CMK (cell line): ENCODE results near the gene TEAD3.

Source experiments
- DNase-seq: peaks from one replicate; pipeline ENCODE4 v3.0.0-alpha.2; 2010; ENCODE audit warnings: low read depth

The TEAD3 gene

GRCh38 chr6:35512740-35513139, 15.9 kb upstream of the TEAD3 start, which contains the start of gene TULP1:
TULP1 (minus strand) TSS chr6:35512896; CDS start chr6:35512858, 38 bp downstream.
- no peak for DNase-seq

- no peak for DNase-seq
These were observed 15.1 kb upstream of the TEAD3 start for GRCh38 chr6:35512006-35512405.

- no peak for DNase-seq
These were observed 14.7 kb upstream of the TEAD3 start for GRCh38 chr6:35511562-35511941.

- no peak for DNase-seq
These were observed 14.2 kb upstream of the TEAD3 start for GRCh38 chr6:35510916-35511561.

- DNase-seq: no peak
These were observed 11.7 kb upstream of the TEAD3 start for GRCh38 chr6:35508542-35508941.

- no peak for DNase-seq
These were observed 11.1 kb upstream of the TEAD3 start for GRCh38 chr6:35508027-35508426.

- no peak for DNase-seq
These were observed 10.3 kb upstream of the TEAD3 start for GRCh38 chr6:35507221-35507620.

- DNase-seq: no peak
These were observed 9.7 kb upstream of the TEAD3 start for GRCh38 chr6:35506536-35506935.

- DNase-seq: no peak
These were observed 9.1 kb upstream of the TEAD3 start for GRCh38 chr6:35505999-35506412.

GRCh38 chr6:35503534-35503933, 6.7 kb upstream of the TEAD3 start:
- no peak for DNase-seq

- DNase-seq: no peak
These were observed 4.9 kb upstream of the TEAD3 start for GRCh38 chr6:35501784-35502183.

- DNase-seq: no peak
These were observed 3.9 kb upstream of the TEAD3 start for GRCh38 chr6:35500782-35501181.

- DNase-seq: no peak
These were observed 2.5 kb upstream of the TEAD3 start for GRCh38 chr6:35499372-35499771.

GRCh38 chr6:35498422-35499067, 1.7 kb upstream of the TEAD3 start:
- DNase-seq: no peak

GRCh38 chr6:35497571-35498421, 917 bp upstream of the TEAD3 start:
- DNase-seq: no peak

GRCh38 chr6:35496036-35496840, 641 bp downstream of the TEAD3 start:
- DNase-seq: no peak

- DNase-seq: no peak
These were observed 1.4 kb downstream of the TEAD3 start for GRCh38 chr6:35495258-35496035.

- no peak for DNase-seq
These were observed 2.7 kb downstream of the TEAD3 start for GRCh38 chr6:35494161-35494563.

- DNase-seq: no peak
These were observed 3.4 kb downstream of the TEAD3 start for GRCh38 chr6:35493307-35493983.

- no peak for DNase-seq
These were observed 4.0 kb downstream of the TEAD3 start for GRCh38 chr6:35492974-35493284.
